ENCODE results near the gene TRIM44. TPM values are rescaled to one million over a fixed set of nuclear protein-coding genes. Genes with fewer than 3 reads are reported as not detected.

The TRIM44 gene
- total RNA-seq, 4 donors from 2014 or later: 6.8 to 32.0 (median 13.5) TPM

DNA sequence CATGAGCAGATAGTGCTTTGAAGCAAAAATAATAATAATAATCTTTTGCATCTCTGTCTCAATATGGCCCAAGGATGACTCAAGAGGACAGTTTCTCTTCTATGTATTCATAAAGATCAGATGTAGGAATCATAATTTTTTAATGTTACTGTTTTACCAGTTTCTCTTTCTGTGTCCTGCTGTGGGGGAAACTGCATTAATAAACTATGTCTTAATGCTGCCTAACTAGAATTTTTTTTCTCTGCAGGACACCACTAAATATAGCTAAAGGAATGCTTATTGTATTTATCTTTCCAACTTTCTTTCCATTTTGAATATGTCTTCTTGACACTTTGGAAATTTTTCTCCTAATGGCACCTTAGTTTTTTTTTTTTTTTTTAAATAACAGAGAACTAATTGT lies 37.8 kb upstream of the TRIM44 start:
- Histone ChIP-seq H3K36me3 (no peaks in the 10 kb centered on the region), H3K9me3 (no peaks in the 10 kb centered on the region), H3K4me1 (peaks cover 5 to 42% (median 19%) of the 10 kb centered on the region in 3 donors), H3K4me3 (no peak overlapping the region), H3K27me3 (peaks cover 0 to 46% (median 0%) of the 10 kb centered on the region in 4 donors), H3K27ac (no peak overlapping the region)
- DNase-seq: no peak
- intact Hi-C loops (cut with DNase I): no loop called here
- TF ChIP-seq POLR2A (IDR thresholded peaks at IDR 0.05) (no peak), CTCF (IDR thresholded peaks at IDR 0.05) (no peak)

GRCh38 chr11:35626501-35626900 lies 36.1 kb upstream of the TRIM44 start:
- Histone ChIP-seq H3K36me3 (no peaks in the 10 kb centered on the region), H3K27ac (no peak overlapping the region), H3K9me3 (no peaks in the 10 kb centered on the region), H3K4me3 (no peak overlapping the region), H3K27me3 (peaks cover 0 to 44% (median 0%) of the 10 kb centered on the region in 4 donors), H3K4me1 (peaks cover 0 to 32% (median 11%) of the 10 kb centered on the region in 3 donors)
- 82 to 93% methylated on average over 2 of the region's 2 CpGs for WGBS, 2 donors
- no peak for TF ChIP-seq CTCF (IDR thresholded peaks at IDR 0.05)
- TF ChIP-seq POLR2A (IDR thresholded peaks at IDR 0.05): no peak
- no peak for DNase-seq
- intact Hi-C loops (cut with DNase I): no loop called here

GRCh38 chr11:35629511-35629910 lies 33.1 kb upstream of the TRIM44 start:
- WGBS, 2 donors: 81 to 84% methylated on average over 4 of the region's 4 CpGs
- Histone ChIP-seq H3K9me3 (no peaks in the 10 kb centered on the region), H3K4me3 (no peak overlapping the region), H3K27me3 (peaks cover 0 to 46% (median 0%) of the 10 kb centered on the region in 4 donors), H3K27ac (no peak overlapping the region), H3K36me3 (no peaks in the 10 kb centered on the region), H3K4me1 (peaks cover 0 to 7% (median 0%) of the 10 kb centered on the region in 3 donors)
- intact Hi-C loops (cut with DNase I): no loop called here
- no peak for DNase-seq
- TF ChIP-seq POLR2A (IDR thresholded peaks at IDR 0.05): no peak
- TF ChIP-seq CTCF (IDR thresholded peaks at IDR 0.05): no peak

DNA sequence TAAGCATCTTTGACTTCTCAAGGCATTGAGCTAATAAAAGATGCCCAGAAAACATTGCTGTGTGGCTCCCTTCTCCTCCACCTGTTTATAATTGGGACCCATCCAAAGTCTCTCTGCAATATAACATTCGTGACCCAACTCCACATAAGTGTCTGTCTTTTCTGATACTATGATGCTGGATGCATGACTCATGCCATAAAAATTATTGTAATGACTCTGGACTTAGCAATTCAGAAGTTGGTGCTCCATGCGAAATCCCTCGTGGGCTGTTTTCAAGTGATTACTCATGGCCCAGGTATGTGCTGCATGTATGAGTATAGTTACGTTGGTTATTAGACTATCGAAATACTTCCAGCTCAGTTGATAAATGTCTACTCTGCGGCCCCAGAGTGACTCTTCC lies 32.7 kb upstream of the TRIM44 start:
- TF ChIP-seq POLR2A (IDR thresholded peaks at IDR 0.05): no peak
- TF ChIP-seq CTCF (IDR thresholded peaks at IDR 0.05): no peak
- no peaks in the 10 kb centered on the region for H3K9me3 ChIP-seq
- no peaks in the 10 kb centered on the region for H3K36me3 ChIP-seq
- intact Hi-C loops (cut with DNase I): no loop called here
- peaks cover 0 to 46% (median 0%) of the 10 kb centered on the region in 4 donors for H3K27me3 ChIP-seq
- DNase-seq: no peak
- no peak overlapping the region for H3K4me3 ChIP-seq
- H3K4me1 ChIP-seq: peaks cover 0 to 7% (median 0%) of the 10 kb centered on the region in 3 donors
- WGBS, 2 donors: 14 to 42% methylated on average over 6 of the region's 6 CpGs
- no peak overlapping the region for H3K27ac ChIP-seq

DNA sequence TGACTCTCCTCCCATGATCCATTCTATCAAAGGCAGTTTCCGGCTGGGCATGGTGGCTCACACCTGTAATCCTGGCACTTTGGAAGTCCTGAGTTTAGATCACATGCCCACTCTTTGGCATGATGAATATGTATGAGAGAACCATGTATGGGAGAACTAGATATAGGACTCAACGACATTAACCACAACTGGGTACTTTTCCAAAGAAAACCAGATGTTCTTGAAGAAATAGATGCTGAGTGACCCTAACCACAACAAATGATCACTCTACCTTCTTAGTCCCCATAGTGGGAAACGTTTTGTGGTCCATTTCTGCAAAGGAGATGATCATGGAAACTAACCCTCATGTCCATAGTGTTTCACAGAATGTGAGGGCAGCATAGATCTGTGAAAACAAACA lies 30.7 kb upstream of the TRIM44 start:
- Histone ChIP-seq H3K4me3 (no peak overlapping the region), H3K4me1 (peaks cover 0 to 7% (median 0%) of the 10 kb centered on the region in 3 donors), H3K27ac (no peak overlapping the region), H3K9me3 (no peaks in the 10 kb centered on the region), H3K27me3 (peaks cover 0 to 51% (median 0%) of the 10 kb centered on the region in 4 donors), H3K36me3 (no peaks in the 10 kb centered on the region)
- no peak for DNase-seq
- 52 to 76% methylated on average over 3 of the region's 3 CpGs for WGBS, 2 donors
- intact Hi-C loops (cut with DNase I): no loop called here
- TF ChIP-seq CTCF (IDR thresholded peaks at IDR 0.05) (no peak), POLR2A (IDR thresholded peaks at IDR 0.05) (no peak)

All from esophagus squamous epithelium (tissue), 5 donors.